ENCODE results near the gene USH2A. TPM values are rescaled to one million over a fixed set of nuclear protein-coding genes. Genes with fewer than 3 reads are reported as not detected.
A peak's percentile ranks its signal among the peaks of the same experiment; 100 is the strongest.

Gene USH2A
- total and polyA plus RNA-seq, 2 experiments from 2014 or later = 0.24 TPM; not detected in 1

DNA sequence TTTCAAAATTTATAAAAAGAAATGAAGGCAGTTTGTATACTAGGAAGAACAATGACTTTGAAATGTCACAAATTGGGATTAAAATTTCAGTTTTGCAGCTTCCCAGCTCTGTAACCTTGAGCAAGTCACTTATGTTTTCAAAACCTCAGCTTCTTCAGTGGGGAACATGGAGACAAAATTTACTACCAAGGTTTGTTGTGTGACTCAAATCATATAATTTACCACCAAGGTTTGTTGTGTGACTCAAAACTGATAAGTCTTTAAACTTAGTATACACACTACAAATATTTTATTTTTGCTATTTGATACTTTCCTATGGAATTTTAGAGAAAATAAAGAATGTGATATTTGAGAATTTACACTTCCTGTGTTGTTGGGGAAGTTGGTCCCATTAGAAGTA, 636.3 kb downstream of the USH2A start:
- Histone ChIP-seq H3K4me1 (ENCODE audit: low read depth) (no peaks in the 10 kb centered on the region), H3K27ac (no peak overlapping the region), H3K4me3 (no peak overlapping the region), H3K36me3 (no peaks in the 10 kb centered on the region), H3K27me3 (no peaks in the 10 kb centered on the region), H3K9me3 (ENCODE audit: low read depth) (no peaks in the 10 kb centered on the region)
- DNase-seq (ENCODE audit: low read depth in 1 of 2, low spot score in 1 of 2) = no peak
- TF ChIP-seq, protein P1, sequence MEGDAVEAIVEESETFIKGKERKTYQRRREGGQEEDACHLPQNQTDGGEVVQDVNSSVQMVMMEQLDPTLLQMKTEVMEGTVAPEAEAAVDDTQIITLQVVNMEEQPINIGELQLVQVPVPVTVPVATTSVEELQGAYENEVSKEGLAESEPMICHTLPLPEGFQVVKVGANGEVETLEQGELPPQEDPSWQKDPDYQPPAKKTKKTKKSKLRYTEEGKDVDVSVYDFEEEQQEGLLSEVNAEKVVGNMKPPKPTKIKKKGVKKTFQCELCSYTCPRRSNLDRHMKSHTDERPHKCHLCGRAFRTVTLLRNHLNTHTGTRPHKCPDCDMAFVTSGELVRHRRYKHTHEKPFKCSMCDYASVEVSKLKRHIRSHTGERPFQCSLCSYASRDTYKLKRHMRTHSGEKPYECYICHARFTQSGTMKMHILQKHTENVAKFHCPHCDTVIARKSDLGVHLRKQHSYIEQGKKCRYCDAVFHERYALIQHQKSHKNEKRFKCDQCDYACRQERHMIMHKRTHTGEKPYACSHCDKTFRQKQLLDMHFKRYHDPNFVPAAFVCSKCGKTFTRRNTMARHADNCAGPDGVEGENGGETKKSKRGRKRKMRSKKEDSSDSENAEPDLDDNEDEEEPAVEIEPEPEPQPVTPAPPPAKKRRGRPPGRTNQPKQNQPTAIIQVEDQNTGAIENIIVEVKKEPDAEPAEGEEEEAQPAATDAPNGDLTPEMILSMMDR (IDR thresholded peaks at IDR 0.05; ENCODE audit: low read depth, low read length) = no peak

DNA sequence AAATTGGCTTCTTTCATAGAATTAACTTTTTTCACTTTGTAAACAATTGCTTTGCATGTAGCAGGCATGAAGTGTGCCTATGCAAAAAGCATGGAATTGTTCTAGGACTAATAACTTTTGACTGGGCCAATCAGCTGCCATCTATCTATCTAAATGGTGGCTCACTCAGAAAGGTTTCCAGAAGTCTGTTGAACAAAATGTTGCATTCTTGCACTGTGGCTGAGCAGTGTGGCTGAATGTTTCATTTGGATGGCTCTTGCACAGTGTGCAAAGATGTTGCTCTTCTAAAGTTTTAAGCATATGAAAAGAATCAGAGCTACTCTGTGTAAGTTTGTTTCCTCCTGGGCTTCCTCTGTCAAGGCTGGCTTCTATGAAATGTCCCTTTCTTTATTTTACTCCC, 642.6 kb downstream of the USH2A start:
- TF ChIP-seq, protein P1 (IDR thresholded peaks at IDR 0.05; ENCODE audit: low read depth, low read length) = no peak
- Histone ChIP-seq H3K4me1 (ENCODE audit: low read depth) (peaks cover 32% of the 10 kb centered on the region), H3K36me3 (no peaks in the 10 kb centered on the region), H3K9me3 (ENCODE audit: low read depth) (peaks cover 3% of the 10 kb centered on the region), H3K4me3 (no peak overlapping the region), H3K27ac (no peak overlapping the region), H3K27me3 (no peaks in the 10 kb centered on the region)
- DNase-seq (ENCODE audit: low read depth in 1 of 2, low spot score in 1 of 2) = no peak

DNA sequence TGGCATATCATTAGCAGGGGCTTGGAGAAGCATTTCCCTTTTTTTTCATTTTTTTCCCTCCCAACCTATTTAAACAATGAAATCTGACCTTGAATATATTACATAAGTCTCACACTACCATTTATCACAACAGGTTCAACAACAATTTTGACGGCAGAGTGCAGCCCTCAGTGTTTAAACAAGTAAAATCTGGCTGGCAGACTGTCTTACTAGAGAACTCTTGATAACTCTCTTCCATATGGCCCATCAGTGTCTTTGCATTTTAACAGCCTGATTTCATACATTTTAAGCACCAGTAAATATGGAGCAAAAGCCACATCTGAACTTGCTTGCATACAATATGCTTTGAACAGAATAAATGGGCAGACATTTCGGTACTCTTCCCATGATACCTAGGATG, 643.1 kb downstream of the USH2A start:
- Histone ChIP-seq H3K9me3 (ENCODE audit: low read depth) (peaks cover 3% of the 10 kb centered on the region), H3K36me3 (no peaks in the 10 kb centered on the region), H3K27ac (no peak overlapping the region), H3K4me1 (ENCODE audit: low read depth) (peaks cover 37% of the 10 kb centered on the region), H3K4me3 (no peak overlapping the region), H3K27me3 (no peaks in the 10 kb centered on the region)
- no peak for DNase-seq (ENCODE audit: low read depth in 1 of 2, low spot score in 1 of 2)
- TF ChIP-seq, protein P1 (IDR thresholded peaks at IDR 0.05; ENCODE audit: low read depth, low read length) = no peak

DNA sequence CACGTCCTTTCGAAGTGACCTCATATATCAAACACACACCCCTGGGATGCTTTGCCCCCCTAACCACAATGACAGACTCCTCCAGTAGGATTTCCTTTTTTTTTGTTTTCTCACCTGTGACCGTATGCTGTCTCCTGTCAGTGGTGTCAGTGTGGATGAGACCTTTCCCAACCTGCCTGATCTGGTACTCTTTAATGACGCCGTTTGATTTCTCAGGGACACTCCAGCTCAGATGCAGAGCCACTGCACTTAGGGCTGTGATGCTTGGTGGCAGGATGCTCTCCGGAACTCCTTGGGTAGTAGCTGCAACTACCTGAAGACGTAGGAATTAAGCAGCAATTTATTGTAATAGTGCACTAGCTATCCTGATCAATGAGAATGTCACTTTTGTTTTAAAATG, 643.5 kb downstream of the USH2A start:
- H3K27me3 ChIP-seq = no peaks in the 10 kb centered on the region
- H3K4me3 ChIP-seq = no peak overlapping the region
- peaks cover 3% of the 10 kb centered on the region for H3K9me3 ChIP-seq (ENCODE audit: low read depth)
- no peaks in the 10 kb centered on the region for H3K36me3 ChIP-seq
- no peak overlapping the region for H3K27ac ChIP-seq
- no peak for DNase-seq (ENCODE audit: low read depth in 1 of 2, low spot score in 1 of 2)
- H3K4me1 ChIP-seq (ENCODE audit: low read depth) = peaks cover 37% of the 10 kb centered on the region
- TF ChIP-seq, protein P1 (IDR thresholded peaks at IDR 0.05; ENCODE audit: low read depth, low read length) = no peak

DNA sequence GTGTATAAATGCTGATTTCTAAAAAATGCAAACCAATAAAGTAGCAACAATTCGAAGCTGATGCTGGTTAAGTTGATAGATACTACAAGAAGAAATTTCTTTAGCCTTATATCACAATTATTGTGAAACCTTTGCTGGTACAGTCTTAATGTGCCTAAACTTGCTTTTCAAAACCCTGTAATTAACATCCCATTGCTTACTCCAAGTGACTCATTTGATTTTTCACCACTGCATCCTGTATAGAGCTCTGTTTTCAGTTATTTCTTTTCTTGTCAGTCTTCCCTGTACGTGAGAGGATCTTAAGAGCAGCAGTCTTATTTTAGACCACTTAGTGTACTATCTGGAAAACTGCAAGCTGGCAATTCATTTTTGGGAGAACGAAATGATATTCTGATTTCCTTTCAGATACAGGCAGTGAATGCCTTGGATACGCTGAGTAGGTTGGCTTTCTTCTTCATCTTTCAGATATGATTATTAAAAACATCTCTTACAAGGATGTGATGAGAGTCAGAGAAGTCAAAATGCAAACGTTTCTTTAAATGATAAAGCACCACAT, 645.8 kb downstream of the USH2A start:
- H3K4me3 ChIP-seq = no peak overlapping the region
- DNase-seq (ENCODE audit: low read depth in 1 of 2, low spot score in 1 of 2) = peak in 1 of 2 donors; percentile 8
- TF ChIP-seq, protein P1 (IDR thresholded peaks at IDR 0.05; ENCODE audit: low read depth, low read length) = no peak

More for the DNA sequence above, 645.8 kb downstream of the USH2A start:
- Histone ChIP-seq H3K36me3 (no peaks in the 10 kb centered on the region), H3K4me1 (ENCODE audit: low read depth) (peaks cover 37% of the 10 kb centered on the region), H3K27ac (no peak overlapping the region), H3K27me3 (no peaks in the 10 kb centered on the region), H3K9me3 (ENCODE audit: low read depth) (peaks cover 3% of the 10 kb centered on the region)
